DMS79 (cell line): Measurements from ENCODE around the gene RCBTB2.
"Not testable (repeated sequence)": the region's sequence is repeated elsewhere in the genome, so short reads cannot be mapped to it uniquely, and the experiment has no call there.

Experiments used
- DNase-seq: peaks from one replicate; lab custom pipeline; 2025; lab: John Stamatoyannopoulos, UW

RCBTB2 gene

DNA sequence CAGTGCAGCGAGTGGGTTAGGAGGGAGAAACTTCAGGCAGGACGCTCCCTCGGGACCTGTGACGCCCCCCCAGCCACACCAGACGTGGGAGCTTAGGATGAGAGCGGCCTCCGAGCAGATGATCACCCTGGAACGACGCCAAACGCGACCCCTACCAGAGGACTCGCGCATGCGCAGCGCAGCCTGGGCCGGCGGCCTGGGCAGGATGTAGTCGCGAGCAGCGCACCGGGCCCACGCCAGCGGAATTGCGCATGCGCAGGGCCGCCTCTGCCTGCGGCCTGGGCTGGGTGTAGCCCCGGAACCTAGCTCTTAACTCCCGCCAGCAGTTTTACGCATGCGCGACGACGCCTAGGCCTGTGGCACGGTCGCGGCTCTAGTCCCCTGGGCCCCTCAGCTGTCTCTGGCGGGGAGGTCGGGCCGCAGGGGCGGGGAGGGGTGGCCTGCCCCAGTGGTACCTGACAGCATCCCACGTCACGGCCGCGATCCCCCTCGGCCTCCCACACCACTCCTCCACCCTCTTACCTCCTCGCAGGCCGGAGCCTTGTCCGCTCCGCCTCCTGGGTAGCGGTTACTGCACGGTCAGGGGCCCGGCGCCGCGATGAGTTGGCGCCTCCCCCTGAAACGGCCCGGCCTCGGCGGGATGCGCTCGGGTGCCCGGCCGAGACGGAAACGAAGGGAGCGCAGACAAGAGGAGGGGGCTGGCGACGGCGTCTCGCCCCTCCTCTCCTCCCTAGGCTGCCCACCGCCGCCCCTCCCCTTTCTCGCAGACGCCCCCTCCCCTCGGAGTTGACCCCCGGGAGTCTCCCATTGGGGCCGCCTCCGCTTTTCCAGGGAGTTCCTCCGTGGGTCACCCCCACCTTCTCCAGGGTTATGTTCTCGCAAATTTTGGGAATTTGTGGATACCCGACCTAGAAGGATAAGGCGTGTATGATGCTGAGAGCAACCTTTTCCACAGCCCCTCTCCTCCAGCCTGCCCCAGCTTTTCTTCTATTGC lies at the start of gene RCBTB2:
Gene RCBTB2 (minus strand): TSS at position 575 of the 994 bp plus-strand sequence. CDS start 11,141 bp downstream, outside the sequence.
- DNase-seq, result peak; percentile 82

GRCh38 chr13:48582084-48582483 lies 49.2 kb upstream of the RCBTB2 start:
- no peak for DNase-seq

DNA sequence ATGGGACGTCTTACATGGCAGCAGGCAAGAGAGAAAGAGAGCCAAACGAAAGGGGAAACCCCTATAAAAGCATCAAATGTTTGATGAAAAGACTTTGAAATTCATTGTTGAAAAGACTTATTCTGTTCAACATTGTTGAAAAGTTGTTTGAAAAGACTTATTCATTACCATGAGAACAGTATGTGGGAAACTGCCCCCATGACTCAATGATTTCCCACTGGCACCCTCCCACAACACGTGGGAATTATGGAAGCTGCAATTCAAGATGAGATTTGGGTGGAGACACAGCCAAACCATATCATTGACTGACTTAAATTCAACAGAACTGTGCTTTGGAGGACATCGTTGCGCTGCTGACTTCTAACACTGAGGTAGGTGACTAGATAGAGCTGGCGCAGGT lies 48.0 kb upstream of the RCBTB2 start:
- DNase-seq, result no peak

GRCh38 chr13:48580185-48580803 lies 47.4 kb upstream of the RCBTB2 start:
- DNase-seq, result peak; percentile 11

GRCh38 chr13:48579919-48580180 lies 47.0 kb upstream of the RCBTB2 start:
- not testable (repeated sequence) for DNase-seq

DNA sequence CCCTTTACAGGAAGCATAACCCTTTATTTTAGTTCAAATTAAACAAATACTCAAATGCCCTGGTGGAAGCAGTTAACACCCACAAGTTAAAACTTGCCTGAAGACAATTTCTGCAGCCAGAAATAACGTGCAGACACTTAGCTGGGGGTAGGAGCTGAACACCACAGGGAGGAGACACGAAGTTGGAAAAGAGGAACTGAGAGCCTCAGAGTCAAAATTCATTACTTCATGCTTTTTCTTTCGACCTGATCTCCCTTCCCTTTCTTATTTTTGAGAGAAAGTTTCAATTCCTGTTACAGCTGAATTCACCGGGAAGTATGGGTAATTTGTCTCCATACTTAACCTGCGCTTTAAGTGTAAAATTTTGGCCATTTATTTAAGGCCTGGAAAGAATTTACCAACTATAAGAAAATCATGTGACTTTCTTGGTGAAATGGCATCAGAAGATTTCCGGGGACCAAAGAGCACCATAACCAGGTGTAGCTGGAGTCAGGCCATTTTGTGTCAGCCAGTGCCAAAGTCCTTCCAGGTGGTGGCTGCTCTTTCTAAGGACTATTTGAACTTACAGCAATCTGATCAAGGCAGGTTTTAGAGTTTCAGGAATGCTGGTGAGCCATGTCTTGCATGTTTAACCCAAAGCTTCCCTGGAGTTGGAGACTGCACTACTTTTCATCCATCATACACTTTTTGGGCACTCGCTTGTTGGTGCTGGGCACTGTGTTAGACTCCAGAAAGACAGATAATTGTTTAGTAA lies 46.5 kb upstream of the RCBTB2 start:
- DNase-seq, result no peak

DNA sequence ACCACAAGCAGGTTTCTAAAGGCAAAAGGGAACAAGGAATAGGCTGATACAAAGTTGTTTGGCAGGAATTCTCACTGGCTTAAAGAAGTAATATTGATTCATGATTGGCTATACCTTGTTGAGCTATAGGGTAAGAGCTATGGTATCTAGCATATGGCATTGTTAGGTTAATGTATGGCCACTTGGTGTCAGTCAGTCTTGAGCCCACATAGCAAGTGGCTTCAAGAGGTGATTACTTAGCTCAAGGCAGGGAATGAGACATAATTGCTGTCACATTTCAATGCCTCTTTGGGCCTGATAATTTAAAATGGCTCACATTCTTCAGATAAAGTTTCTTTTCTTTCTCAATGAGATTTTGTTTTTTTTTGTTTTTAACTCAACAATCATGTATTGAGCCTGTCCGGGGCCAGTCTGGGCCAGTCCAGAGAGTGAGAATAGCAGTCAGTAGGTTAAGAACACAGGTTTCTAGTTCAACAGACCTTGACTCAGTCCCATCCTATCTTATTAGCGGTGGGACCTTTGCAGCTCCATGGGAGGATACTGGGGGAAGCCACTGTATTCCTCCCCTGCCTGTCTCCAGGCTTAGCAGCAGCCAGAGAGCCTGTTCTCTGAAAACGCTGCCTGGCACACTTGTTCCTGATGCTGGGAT lies 45.8 kb upstream of the RCBTB2 start:
- no peak for DNase-seq

GRCh38 chr13:48576448-48577010 lies 43.6 kb upstream of the RCBTB2 start:
- DNase-seq, result no peak

- DNase-seq, result no peak
These were observed 42.2 kb upstream of the RCBTB2 start for GRCh38 chr13:48575031-48575430.

DNA sequence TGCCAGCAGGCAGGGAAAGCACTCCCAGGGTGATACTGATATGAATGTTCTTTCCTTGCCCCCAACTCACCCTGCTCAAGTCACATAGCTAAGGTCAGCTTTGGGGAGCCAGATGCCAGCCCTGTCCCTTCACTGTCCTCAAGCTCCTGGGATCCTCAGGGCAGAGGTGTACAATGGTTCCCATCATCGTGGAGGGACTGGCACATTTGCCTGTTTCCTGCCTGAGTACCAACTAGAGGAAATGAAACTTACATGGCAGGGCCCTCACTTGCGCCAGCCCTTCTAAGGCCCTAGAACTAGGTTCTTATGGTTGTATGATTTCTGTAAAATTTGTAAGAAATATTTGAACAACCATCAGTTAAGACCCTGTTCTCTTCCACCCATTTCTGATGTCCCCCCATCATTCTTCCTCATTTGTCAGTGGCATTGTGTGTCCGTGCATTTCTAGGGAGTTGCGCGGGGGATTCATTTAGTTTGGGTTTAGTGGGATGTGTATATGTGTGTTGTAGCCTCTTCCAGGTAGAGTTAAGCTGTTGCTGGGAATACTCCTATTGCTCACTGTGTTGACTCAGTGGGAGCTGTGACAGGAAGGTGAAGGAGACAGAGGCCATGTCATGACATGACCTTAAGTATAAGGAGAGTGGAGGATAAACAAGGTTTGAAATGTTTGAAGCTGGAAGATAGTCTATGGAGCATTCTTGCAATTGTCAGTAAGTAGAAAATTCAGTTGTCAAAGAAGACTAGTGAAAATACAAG lies 41.3 kb upstream of the RCBTB2 start:
- DNase-seq, result no peak

- no peak for DNase-seq
These were observed 40.5 kb upstream of the RCBTB2 start for GRCh38 chr13:48573213-48574007.

DNA sequence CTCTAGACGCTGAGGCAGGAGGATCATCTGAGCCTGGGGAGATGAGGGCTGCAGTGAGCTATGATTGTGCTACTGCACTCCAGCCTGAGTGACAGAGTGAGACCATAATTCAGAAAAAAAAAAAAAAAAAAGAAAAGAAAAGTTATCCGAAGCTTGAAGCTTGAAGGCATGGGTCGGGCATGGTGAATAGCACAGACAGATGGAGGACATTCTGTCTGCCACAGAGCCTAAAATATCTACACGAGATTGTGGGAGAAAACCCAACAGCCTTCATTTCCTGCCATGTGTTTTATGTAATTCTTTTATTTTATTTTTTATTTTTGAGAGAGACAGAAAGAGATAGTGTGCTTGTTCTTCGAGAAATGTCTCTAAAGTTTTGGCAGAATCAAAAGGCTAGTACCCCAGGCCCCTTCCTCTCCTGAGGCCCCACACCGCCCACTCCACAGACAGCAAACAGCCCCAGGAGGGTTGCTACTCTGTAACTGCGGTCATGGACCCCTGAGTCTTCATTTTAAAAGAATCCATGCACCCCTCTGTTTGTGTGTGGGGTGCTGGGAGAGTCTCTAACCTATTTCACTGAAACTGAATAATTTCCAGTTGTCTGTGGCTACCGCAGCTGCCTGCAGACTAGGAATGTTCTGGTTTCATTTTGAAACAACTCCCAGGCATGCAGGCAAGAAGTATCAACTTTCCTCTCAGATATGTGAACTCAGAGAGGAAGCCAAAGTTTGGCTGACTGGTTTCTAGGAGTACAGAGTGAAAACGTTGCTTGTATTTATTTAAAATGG lies 38.4 kb upstream of the RCBTB2 start:
- DNase-seq, result no peak

GRCh38 chr13:48570216-48570828 lies 37.4 kb upstream of the RCBTB2 start:
- no peak for DNase-seq

DNA sequence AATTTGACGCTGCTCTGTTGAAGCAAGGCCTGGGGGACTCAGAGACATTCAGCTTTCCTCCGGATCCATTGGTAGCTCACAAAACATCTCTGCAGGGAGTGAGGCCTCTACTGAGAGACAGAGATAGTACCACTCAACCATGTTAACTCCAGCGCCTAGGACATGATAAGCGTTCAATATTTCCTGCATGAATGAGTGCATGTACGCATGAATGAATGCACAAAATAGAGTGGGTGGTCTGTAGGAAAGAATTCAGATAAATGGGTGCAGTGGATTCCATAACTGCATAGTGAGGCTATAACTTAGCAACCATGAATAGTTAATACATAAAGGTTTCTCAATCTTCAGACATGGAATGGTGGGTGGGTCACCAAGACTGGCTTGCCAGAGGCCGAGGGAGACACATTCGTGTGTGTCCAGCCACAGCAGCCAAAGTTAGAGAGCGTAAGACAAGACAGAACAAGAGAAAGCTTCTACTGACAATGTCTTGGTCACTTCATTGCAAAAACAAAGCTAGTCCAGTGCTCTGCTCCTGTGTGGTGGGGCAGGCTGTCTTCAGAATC lies 36.3 kb upstream of the RCBTB2 start:
- no peak for DNase-seq

DNA sequence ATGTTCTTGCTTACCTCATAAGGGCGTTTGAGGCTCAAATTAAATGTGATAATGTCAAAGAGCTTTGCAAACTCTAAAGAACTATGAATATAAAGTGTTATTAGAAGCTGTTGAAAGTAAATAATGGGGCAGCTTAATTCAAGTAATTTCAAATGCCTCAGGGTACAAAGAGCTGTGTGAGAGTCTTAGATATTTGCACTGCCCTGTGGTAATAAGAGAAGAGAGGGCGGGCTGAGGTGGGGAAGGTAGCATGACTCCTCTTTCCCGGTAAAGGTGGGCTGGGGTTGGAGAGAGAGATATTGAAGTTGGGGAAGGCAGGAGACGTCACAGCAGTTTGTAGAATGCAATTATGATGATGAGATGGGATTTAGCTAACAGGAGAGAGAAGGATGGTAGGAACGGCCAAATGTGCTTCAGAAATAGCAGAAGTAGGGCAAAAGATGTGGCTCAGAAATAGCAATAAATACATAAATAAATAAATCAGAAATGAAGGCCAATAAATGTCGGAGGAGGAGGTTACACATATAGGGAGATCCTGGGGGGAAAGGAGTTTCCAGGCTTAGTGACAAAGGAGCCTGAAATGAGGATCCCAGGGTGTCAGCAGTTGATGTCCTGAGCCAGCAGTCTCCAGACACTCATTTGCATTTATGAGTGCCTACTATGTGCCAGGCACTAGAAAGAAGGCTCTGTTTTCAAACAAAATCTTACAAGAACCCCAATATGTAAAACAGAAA lies 35.7 kb upstream of the RCBTB2 start:
- no peak for DNase-seq

DNA sequence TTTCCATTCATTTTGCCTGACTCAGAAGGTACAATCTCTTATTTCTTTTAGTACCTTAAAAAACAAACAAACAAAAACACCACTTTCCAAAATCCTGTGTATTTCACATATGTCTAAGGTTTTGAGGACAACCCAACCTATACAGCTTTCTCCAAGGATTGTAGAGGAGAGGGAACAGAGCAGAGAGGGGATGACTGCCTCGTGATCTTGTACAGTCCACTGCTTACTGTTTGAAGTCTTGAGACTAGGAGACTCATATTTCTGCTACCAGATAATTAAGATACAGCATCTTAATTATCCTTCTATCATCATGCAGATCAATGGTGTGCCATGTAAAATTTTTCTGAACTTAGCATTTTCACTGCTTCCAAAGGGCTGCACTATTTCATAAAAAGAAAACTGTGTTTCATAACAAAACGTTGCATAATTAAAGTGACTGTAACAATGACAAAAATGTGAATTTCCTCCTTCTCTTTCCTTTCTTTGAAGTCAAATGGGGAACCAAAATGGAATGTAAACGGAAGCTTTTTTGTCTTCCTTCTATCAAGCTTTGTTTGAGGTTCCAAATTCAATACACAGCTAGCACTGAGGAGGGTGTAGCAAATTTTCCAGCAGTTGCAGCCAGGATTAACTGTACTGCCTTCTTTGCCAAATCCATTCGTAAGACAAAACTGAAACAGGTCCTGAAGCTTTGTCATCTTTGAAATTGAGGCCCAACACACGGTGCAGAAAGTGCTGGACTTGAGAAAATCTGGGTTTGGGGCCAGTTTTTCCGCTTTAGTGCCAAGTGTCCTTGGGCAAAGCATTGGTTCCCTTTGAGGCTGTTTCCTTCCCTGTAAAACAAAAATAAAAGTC lies 34.9 kb upstream of the RCBTB2 start:
- DNase-seq, result no peak

DNA sequence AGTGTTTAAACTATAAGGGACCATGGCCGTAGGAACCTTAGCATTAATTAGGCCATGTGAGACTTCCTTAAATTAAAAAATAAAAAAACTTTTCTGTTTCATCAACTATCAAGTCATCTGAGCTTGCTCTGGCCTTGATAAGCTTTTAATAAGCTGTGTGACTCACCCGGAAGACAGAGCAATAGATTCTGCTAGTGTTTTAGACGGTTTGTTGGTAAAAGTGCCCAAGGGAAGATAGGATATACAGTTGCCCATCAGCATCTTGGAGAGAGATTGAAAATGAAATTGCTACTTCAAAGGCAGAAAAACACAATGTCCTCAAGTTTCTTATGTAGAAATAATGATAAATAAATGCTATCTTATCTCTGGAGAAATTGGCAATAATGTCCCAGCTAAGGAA lies 31.2 kb upstream of the RCBTB2 start:
- DNase-seq, result no peak
